Measurements from ENCODE around the gene PYGB.

GRCh38 chr20:25271486-25272222 lies 23.8 kb downstream of the PYGB start:
- no peak for TF ChIP-seq CTCF (tag by site-specific recombination; IDR thresholded peaks at IDR 0.05)
- no peak for TF ChIP-seq SALL2 (tag by site-specific recombination; IDR thresholded peaks at IDR 0.05; ENCODE audit: borderline replicate concordance)
- no peak for TF ChIP-seq ZNF274 (IDR thresholded peaks at IDR 0.05; ENCODE audit: low read length)
- no peak for TF ChIP-seq ZNF274 (tag by site-specific recombination; IDR thresholded peaks at IDR 0.05; ENCODE audit: borderline replicate concordance)
- TF ChIP-seq ZBTB26 (tag by site-specific recombination; optimal IDR thresholded peaks at IDR 0.05) = no peak
- TF ChIP-seq MZF1 (tag by site-specific recombination; IDR thresholded peaks at IDR 0.05; ENCODE audit: borderline replicate concordance) = no peak
